Coronary artery (tissue), 2 donors: ENCODE results near the gene ZNF652.
A peak's percentile ranks its signal among the peaks of the same experiment; 100 is the strongest.

Source experiments
- DNase-seq: peaks from one replicate; pipeline ENCODE4 v3.0.0-alpha.2; 2017; ENCODE audit warnings: low spot score
- H3K27ac ChIP-seq, 2 donors: fragments of 200-600 bp; sonication (generic); one replicate each; pipeline ENCODE4 v1.5.1; 2016 to 2019
- H3K4me3 ChIP-seq: fragments of 200-600 bp; sonication (generic); 2 replicates; pipeline ENCODE4 v1.5.1; 2016; ENCODE audit warnings: mild to moderate bottlenecking, moderate library complexity
- CTCF ChIP-seq: fragments of 200-600 bp; sonication (generic); IDR thresholded peaks from one replicate; pipeline ENCODE4 v1.5.1; 2019; ENCODE audit warnings: antibody characterized with exemption

The ZNF652 gene

DNA sequence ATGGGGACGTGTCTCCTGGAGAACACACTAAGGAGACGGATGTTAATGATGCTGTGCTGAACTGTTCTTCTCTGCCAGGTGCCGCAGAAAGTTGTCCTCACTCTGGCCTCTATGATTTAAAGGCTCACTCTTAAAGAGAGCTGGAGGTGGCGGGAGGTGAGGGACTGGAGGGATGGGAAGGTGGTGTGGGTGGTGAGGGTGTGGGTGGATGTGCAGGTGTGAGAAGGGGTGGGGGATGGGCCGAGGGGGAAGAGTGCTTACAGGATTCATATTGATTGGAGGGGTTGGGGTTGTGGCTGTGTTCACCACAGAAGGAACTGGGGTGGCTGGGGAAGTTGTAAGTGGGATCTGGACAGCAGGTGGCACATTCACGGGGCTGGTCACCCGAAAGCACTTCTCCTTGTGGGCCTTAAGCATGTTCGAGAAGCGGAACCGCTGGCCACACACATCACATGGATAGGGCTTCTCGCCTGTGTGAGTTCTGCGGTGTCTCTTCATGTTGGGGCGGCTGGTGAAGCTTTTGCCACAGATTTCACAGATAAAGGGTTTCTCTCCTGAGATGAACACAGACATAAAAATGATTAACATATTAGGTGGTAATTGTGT, 63.6 kb downstream of the ZNF652 start:
- no peak for TF ChIP-seq CTCF

GRCh38 chr17:49297141-49297540, 64.9 kb downstream of the ZNF652 start:
- no peak for TF ChIP-seq CTCF
- Histone ChIP-seq H3K27ac (no peak overlapping the region), H3K4me3 (no peak overlapping the region)
- DNase-seq, result no peak

More for the DNA sequence above, 63.6 kb downstream of the ZNF652 start:
- no peak for DNase-seq
- Histone ChIP-seq H3K4me3 (no peak overlapping the region), H3K27ac (no peak overlapping the region)

DNA sequence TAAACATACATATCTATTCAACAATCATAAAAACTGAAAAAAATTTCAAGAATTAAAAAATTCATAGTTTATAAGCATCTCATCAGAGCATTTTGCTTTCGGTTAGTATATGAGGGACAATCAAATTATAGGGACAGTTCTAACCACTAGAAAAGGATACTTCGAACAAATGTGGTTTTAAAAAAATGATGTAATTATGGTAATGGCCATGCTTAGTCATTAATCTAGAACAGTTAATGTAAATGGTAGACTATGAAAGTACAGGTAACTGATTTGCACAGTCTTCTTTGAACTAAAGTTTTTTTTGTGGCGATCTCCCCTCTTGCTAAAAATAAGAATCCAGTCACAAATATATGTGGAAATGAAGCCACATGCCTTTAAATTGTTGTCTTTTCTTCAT, 67.9 kb downstream of the ZNF652 start:
- no peak for TF ChIP-seq CTCF
- no peak for DNase-seq
- H3K4me3 ChIP-seq, result no peak overlapping the region
- no peak overlapping the region for H3K27ac ChIP-seq

GRCh38 chr17:49292901-49293300, 69.1 kb downstream of the ZNF652 start:
- Histone ChIP-seq H3K4me3 (no peak overlapping the region), H3K27ac (no peak overlapping the region)
- DNase-seq, result no peak
- TF ChIP-seq CTCF, result no peak

DNA sequence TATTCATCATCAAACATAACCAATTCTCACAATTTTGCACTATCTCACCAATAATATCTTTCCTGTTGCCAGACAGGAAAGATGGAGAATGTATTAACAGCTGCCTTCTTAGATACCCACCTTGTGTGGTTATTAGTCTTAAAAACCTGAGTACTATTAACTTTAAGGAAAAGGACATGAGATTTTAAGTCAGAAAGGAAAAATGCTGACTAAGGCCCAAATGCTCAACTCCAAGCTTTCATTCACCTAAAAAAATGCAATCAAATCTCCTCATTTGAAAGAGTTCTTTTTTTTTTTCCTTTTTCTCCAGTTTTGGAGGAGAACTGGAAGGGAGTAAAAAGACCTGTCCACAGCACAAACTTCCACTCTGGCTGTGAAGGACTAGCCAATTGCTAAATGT, 70.1 kb downstream of the ZNF652 start:
- H3K4me3 ChIP-seq, result no peak overlapping the region
- TF ChIP-seq CTCF, result no peak
- no peak overlapping the region for H3K27ac ChIP-seq
- no peak for DNase-seq

DNA sequence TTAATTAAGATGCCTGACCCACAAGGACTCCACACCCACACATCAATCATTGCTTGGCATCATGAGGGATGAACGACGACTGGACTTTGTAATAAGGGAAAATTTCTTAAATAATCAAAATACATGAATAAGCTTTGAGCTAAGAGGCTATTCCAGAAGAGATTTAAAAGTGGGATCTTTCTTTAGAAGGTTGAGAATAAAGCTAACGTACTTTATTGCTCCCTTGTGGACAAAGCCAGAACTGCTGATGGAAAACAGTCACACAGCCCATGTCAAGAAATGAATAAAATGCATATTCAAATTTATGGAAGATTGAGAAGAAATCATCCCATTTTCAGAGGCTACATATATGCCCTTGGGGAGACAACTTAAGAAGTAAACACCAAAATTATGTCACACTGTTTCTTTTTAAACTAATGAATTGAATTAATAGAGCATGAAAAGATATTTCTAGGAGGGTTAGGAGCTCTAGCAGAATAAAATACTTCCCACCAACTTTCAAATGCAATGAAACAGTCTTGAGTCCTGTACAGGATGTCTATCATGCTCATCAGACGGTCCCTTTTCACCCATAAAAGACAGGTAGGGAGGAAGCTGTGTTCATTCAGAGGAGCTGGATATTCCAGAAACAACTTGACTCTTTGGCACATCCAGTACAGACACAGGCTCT, 71.2 kb downstream of the ZNF652 start:
- peak; percentile 45 for TF ChIP-seq CTCF
- DNase-seq, result no peak
- H3K27ac ChIP-seq, result no peak overlapping the region
- no peak overlapping the region for H3K4me3 ChIP-seq

GRCh38 chr17:49288388-49288787, 73.7 kb downstream of the ZNF652 start:
- no peak for DNase-seq
- TF ChIP-seq CTCF, result no peak
- Histone ChIP-seq H3K4me3 (no peak overlapping the region), H3K27ac (no peak overlapping the region)
